HG03342 (cell line): ENCODE data around the gene ADAM11.

Experiments
- ATAC-seq: cut with Tn5 transposase; IDR thresholded peaks from one replicate; pipeline ENCODE4 v1.9.1; 2021; ENCODE audit warnings: mild to moderate bottlenecking, moderate library complexity; ENCODE audit not compliant: unreplicated experiment

The ADAM11 gene

DNA sequence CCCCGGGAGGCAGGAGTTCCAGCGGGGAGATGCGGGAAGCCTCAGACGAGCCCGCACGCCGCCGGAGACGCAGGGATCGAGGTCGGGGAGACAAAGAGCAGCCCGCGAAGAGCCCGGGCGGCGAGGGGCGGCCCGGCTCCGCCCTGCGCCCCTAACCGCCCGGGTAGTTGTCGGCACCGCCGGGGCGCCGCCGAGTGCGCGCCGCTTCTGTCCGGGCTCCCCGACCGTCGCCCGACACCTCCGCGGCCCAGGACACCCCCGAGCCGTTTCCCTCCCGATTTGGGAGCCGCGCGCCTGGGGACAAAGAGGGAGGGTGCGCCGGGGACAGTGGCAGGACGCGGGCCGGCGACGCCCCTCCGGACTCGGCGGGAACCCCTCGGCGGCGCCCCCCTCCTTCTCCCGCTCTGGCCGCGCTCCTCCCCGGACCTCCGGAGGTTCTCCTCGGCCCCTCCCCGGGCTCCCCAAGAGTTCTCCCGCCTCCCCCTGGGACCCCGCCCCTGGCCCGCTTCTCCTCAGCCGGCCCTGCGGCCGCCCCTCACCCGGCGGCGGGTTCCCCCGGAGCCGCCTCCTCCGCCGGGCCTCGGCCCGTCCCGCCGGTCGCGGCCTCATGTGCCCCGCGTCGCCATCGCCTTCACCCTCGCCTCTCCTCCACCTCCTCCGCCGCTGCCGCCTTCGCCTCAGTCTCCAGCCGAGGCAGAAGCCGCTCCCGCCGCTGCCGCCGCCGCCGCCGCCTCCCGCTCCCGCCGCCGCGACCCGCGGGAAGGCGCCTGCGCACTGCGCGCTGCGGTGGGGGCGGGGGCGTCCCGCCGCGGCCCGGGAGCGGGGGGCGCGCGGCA, 71.0 kb downstream of the ADAM11 start, which contains the start of gene GJC1:
TSS of gene GJC1 (minus strand) at position 765 of the 836 bp plus-strand sequence. CDS start 24,470 bp downstream, outside the sequence.
- no peak for ATAC-seq

DNA sequence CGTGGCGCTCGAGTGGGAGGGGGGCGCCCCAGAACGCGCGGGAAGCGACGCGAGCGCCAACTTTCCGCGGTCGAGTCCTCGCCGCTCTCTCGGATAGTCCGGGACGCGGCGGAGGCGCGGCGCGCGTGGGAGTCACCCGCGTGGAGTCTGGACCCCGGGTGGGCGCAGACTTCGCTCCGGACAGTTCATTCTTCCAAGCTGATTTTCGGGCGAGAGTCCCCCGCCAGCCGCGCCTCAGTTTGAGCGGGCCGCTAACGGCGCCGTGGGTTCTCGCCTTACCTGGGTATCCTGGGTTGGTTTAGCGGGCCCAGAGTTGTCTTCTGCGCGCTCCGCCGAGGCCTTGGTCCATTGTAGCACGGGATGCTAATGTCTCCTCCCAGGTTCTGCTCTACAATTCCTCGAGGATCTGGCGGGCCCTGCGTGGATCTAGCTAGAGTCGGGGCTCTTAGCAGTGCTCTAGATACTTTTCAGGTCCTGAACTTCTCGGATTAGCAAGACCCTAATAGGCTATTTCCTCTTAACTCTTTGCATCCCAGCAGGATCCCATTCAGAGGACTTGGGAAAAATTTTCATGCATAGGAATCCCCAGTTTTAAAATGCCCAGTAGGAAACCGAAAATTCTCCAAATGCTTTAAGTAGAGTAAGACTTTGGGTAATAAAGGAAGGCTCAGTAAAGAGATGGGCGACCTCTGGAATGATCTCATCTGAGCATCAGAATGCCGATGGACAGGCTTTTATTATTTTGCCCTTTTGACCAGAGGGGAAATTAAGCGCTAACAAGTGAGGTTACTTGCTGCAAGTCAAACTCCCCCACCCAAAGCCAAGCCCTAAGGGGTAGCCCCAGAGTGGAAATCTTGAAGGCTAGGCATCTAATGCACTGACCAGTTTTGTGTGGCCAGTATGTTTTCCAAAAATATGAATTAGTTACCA, 71.8 kb downstream of the ADAM11 start:
- ATAC-seq, result no peak

DNA sequence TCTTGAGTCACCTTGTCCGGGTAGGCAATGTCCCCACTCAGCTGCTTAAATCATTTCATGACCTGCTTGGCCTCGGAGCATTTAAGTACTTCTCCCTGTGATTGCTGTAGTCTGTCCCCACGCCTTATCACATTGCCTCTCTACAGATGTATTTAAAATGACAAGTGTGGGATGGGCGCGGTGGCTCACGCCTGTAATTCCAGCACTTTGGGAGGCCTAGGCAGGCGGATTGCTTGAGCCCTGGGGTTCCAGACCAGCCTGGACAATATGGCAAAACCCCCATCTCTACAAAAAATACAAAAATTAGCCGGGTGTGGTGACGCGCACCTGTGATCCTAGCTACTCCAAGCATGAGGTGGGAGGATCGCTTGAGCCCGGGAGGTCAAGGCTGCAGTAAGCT, 72.6 kb downstream of the ADAM11 start:
- ATAC-seq, result no peak
